Measurements from ENCODE around the gene NCKAP5.

The NCKAP5 gene

GRCh38 chr2:133253793-133254192 is 314.5 kb downstream of the NCKAP5 start:
- no peak overlapping the region for H3K4me3 Mint-ChIP-seq
- no peak for DNase-seq (ENCODE audit: low spot score)
- no peaks in the 10 kb centered on the region for H3K4me1 Mint-ChIP-seq (ENCODE audit: low read depth)
- H3K9me3 Mint-ChIP-seq = no peaks in the 10 kb centered on the region
- no peaks in the 10 kb centered on the region for H3K27me3 Mint-ChIP-seq (ENCODE audit: low read depth)
- H3K36me3 Mint-ChIP-seq (ENCODE audit: low read depth) = no peaks in the 10 kb centered on the region
- no peak overlapping the region for H3K27ac Mint-ChIP-seq

DNA sequence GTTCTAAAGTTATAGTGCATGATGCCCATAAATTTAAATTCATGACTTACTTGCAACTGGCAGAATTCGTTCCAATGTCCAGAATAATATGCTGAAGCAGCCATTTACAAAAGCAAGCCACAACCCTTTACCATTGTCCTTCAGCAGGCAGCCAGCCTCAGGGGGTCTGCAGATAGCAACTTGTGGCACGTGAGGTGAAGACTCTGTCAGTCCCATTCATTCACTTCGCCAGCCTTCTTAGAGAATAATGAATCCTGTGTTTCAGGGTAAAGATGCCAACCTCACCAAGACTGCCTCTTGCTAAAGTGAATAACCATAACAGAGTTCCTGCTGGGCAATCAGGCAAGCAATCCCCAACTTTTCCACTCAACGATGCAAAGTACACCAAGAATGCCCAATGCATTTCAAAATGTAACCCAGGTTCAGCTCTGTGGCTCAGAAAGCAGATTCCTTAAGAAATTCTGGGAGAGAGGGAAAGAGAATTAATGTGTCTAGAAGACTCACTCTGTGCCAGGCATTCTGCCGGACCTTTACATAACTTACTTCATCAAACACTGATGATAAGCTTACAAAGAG is 315.4 kb downstream of the NCKAP5 start:
- H3K4me1 Mint-ChIP-seq (ENCODE audit: low read depth) = no peaks in the 10 kb centered on the region
- H3K4me3 Mint-ChIP-seq = no peak overlapping the region
- H3K27me3 Mint-ChIP-seq (ENCODE audit: low read depth) = no peaks in the 10 kb centered on the region
- no peaks in the 10 kb centered on the region for H3K9me3 Mint-ChIP-seq
- DNase-seq (ENCODE audit: low spot score) = no peak
- H3K36me3 Mint-ChIP-seq (ENCODE audit: low read depth) = no peaks in the 10 kb centered on the region
- no peak overlapping the region for H3K27ac Mint-ChIP-seq

- H3K9me3 Mint-ChIP-seq = no peaks in the 10 kb centered on the region
- no peaks in the 10 kb centered on the region for H3K36me3 Mint-ChIP-seq (ENCODE audit: low read depth)
- H3K4me1 Mint-ChIP-seq (ENCODE audit: low read depth) = no peaks in the 10 kb centered on the region
- H3K27me3 Mint-ChIP-seq (ENCODE audit: low read depth) = no peaks in the 10 kb centered on the region
- no peak overlapping the region for H3K4me3 Mint-ChIP-seq
- DNase-seq (ENCODE audit: low spot score) = no peak
- H3K27ac Mint-ChIP-seq = no peak overlapping the region
Measured at GRCh38 chr2:133249362-133249761, 318.9 kb downstream of the NCKAP5 start.

GRCh38 chr2:133248264-133248663 is 320.0 kb downstream of the NCKAP5 start:
- Mint-ChIP-seq H3K36me3 (ENCODE audit: low read depth) (no peaks in the 10 kb centered on the region), H3K27me3 (ENCODE audit: low read depth) (no peaks in the 10 kb centered on the region), H3K9me3 (no peaks in the 10 kb centered on the region), H3K27ac (no peak overlapping the region), H3K4me3 (no peak overlapping the region), H3K4me1 (ENCODE audit: low read depth) (no peaks in the 10 kb centered on the region)
- no peak for DNase-seq (ENCODE audit: low spot score)

- Mint-ChIP-seq H3K4me1 (ENCODE audit: low read depth) (no peaks in the 10 kb centered on the region), H3K27me3 (ENCODE audit: low read depth) (no peaks in the 10 kb centered on the region), H3K9me3 (no peaks in the 10 kb centered on the region), H3K4me3 (no peak overlapping the region), H3K36me3 (ENCODE audit: low read depth) (no peaks in the 10 kb centered on the region), H3K27ac (no peak overlapping the region)
- no peak for DNase-seq (ENCODE audit: low spot score)
Measured at GRCh38 chr2:133247631-133248030, 320.6 kb downstream of the NCKAP5 start.

DNA sequence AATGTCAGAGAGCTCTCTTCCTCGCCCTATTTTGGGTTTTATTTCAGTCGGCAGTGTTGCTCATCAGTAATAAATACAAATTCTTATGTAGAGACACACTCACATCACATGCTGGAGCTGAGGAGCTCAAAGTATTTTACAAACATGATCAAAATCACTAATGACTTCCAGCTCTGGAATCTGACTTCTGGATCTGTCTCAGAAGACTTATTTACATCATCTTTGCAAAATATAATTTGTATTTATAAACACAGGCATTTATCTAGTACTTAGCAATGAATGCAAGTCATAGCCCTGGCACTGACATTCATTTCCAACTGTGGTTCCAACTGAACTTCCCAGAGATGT is 327.1 kb downstream of the NCKAP5 start:
- H3K9me3 Mint-ChIP-seq = no peaks in the 10 kb centered on the region
- no peak for DNase-seq (ENCODE audit: low spot score)
- no peak overlapping the region for H3K4me3 Mint-ChIP-seq
- no peaks in the 10 kb centered on the region for H3K36me3 Mint-ChIP-seq (ENCODE audit: low read depth)
- no peaks in the 10 kb centered on the region for H3K27me3 Mint-ChIP-seq (ENCODE audit: low read depth)
- H3K27ac Mint-ChIP-seq = no peak overlapping the region
- H3K4me1 Mint-ChIP-seq (ENCODE audit: low read depth) = no peaks in the 10 kb centered on the region

DNA sequence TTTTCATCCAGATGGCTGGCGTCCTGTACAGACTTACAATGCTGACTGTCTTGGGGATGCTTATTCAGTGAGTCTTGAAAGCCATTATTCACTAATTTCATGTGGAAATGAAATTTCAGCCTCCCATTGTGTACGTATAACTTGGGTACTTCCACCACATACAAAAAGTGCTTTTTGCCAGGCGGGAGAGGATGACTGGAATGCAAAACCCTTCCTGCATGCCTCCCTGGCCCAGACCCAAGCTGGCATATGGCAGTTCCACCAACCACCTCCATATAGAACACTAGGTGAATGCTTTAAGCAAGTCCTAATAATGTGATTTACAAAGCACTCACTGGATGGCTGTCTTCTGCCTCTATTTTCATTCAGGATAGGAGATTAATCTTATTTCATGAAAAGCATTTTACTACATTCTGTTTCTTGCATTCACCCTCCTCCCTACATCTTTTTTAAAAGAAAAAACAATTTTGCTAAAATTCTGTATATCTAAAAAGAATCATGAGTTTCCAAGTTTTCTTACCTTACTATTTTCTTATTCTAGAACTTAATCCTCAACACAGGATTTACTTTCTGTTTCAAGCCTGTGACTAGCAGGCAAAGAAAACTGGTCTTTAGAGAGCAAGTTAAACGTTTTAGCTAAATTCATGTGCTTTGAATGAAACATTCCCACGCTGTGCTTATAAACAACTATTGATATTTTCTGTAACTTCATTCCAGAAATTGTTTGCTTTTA is 327.6 kb downstream of the NCKAP5 start:
- Mint-ChIP-seq H3K27ac (no peak overlapping the region), H3K9me3 (no peaks in the 10 kb centered on the region), H3K27me3 (ENCODE audit: low read depth) (no peaks in the 10 kb centered on the region), H3K4me3 (no peak overlapping the region), H3K36me3 (ENCODE audit: low read depth) (no peaks in the 10 kb centered on the region), H3K4me1 (ENCODE audit: low read depth) (no peaks in the 10 kb centered on the region)
- DNase-seq (ENCODE audit: low spot score) = no peak

DNA sequence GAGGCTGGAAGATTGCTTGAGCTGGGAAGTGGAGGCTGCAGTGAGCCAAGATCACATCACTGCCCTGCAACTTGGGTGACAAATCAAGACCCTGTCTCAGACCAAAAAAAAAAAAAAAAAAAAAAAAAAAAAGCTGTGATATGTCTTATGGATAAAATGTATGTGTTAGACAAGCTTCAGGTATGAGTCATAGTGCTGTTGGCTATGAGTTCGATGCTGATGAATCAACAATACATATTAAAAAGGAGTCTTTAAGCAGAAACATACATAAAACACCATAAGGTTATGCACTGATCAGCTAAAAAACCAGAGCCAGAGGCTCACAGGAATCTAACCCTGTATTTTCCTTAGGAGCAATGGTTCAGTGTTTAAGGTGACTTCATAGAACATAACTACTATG is 332.3 kb downstream of the NCKAP5 start:
- Mint-ChIP-seq H3K4me1 (ENCODE audit: low read depth) (no peaks in the 10 kb centered on the region), H3K27ac (no peak overlapping the region), H3K27me3 (ENCODE audit: low read depth) (no peaks in the 10 kb centered on the region), H3K9me3 (no peaks in the 10 kb centered on the region), H3K36me3 (ENCODE audit: low read depth) (no peaks in the 10 kb centered on the region), H3K4me3 (no peak overlapping the region)
- no peak for DNase-seq (ENCODE audit: low spot score)

DNA sequence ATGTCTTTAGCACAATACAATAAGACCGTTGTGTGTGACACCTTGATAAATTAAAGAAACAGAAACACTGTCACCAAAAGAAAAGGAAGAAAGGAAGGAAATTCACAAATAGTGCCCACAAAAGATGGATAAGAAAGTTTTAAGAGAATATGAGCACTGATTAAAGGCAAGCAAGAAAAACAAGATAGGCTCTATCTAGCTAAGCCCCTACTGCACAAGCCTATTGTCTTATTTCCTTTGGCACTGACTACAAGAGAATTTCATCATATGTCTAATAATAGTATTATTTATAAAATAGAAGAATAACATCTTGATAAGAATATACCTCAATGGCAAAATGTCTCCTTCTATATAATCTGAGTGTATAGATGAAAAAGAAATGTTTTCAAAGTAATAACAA is 335.7 kb downstream of the NCKAP5 start:
- Mint-ChIP-seq H3K27me3 (ENCODE audit: low read depth) (no peaks in the 10 kb centered on the region), H3K36me3 (ENCODE audit: low read depth) (no peaks in the 10 kb centered on the region), H3K4me3 (no peak overlapping the region), H3K4me1 (ENCODE audit: low read depth) (no peaks in the 10 kb centered on the region), H3K9me3 (no peaks in the 10 kb centered on the region), H3K27ac (no peak overlapping the region)
- no peak for DNase-seq (ENCODE audit: low spot score)

- Mint-ChIP-seq H3K27ac (no peak overlapping the region), H3K4me3 (no peak overlapping the region), H3K9me3 (no peaks in the 10 kb centered on the region), H3K27me3 (ENCODE audit: low read depth) (no peaks in the 10 kb centered on the region), H3K4me1 (ENCODE audit: low read depth) (no peaks in the 10 kb centered on the region), H3K36me3 (ENCODE audit: low read depth) (no peaks in the 10 kb centered on the region)
- no peak for DNase-seq (ENCODE audit: low spot score)
Measured at GRCh38 chr2:133231264-133231663, 337.0 kb downstream of the NCKAP5 start.

GRCh38 chr2:133229974-133230373 is 338.3 kb downstream of the NCKAP5 start:
- Mint-ChIP-seq H3K27me3 (ENCODE audit: low read depth) (no peaks in the 10 kb centered on the region), H3K4me3 (no peak overlapping the region), H3K36me3 (ENCODE audit: low read depth) (no peaks in the 10 kb centered on the region), H3K9me3 (no peaks in the 10 kb centered on the region), H3K4me1 (ENCODE audit: low read depth) (no peaks in the 10 kb centered on the region), H3K27ac (no peak overlapping the region)
- DNase-seq (ENCODE audit: low spot score) = no peak

- H3K36me3 Mint-ChIP-seq (ENCODE audit: low read depth) = no peaks in the 10 kb centered on the region
- no peak for DNase-seq (ENCODE audit: low spot score)
- H3K4me3 Mint-ChIP-seq = no peak overlapping the region
- no peak overlapping the region for H3K27ac Mint-ChIP-seq
- no peaks in the 10 kb centered on the region for H3K4me1 Mint-ChIP-seq (ENCODE audit: low read depth)
- no peaks in the 10 kb centered on the region for H3K27me3 Mint-ChIP-seq (ENCODE audit: low read depth)
- H3K9me3 Mint-ChIP-seq = no peaks in the 10 kb centered on the region
Measured at GRCh38 chr2:133223226-133223625, 345.0 kb downstream of the NCKAP5 start.

- DNase-seq (ENCODE audit: low spot score) = no peak
- Mint-ChIP-seq H3K27ac (no peak overlapping the region), H3K4me1 (ENCODE audit: low read depth) (no peaks in the 10 kb centered on the region), H3K36me3 (ENCODE audit: low read depth) (no peaks in the 10 kb centered on the region), H3K27me3 (ENCODE audit: low read depth) (no peaks in the 10 kb centered on the region), H3K9me3 (no peaks in the 10 kb centered on the region), H3K4me3 (no peak overlapping the region)
Measured at GRCh38 chr2:133221398-133221797, 346.9 kb downstream of the NCKAP5 start.

DNA sequence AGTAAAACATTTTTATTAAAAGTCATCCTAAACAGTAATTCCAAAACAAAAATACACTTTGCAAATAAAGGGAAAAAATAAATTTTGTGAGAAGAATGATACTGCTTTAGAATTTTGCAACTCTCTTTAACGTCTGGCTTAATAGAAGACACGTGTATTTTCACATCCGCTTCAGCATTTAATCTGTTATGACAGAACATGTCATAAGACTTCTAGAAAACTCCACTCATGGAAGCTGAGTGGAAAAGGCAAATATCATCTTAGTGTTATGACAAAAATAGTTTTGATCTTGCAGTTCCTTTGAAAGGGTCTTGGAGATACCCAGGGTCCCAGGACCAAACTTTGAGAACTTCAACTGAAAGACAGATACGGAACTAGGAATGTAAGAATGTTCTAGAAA is 350.1 kb downstream of the NCKAP5 start:
- Mint-ChIP-seq H3K27ac (no peak overlapping the region), H3K27me3 (ENCODE audit: low read depth) (no peaks in the 10 kb centered on the region), H3K36me3 (ENCODE audit: low read depth) (no peaks in the 10 kb centered on the region), H3K4me1 (ENCODE audit: low read depth) (no peaks in the 10 kb centered on the region), H3K4me3 (no peak overlapping the region), H3K9me3 (no peaks in the 10 kb centered on the region)
- no peak for DNase-seq (ENCODE audit: low spot score)

- Mint-ChIP-seq H3K27ac (no peak overlapping the region), H3K4me1 (ENCODE audit: low read depth) (no peaks in the 10 kb centered on the region), H3K9me3 (no peaks in the 10 kb centered on the region)
Measured at GRCh38 chr2:133215477-133215876, 352.8 kb downstream of the NCKAP5 start.

More at GRCh38 chr2:133215477-133215876, 352.8 kb downstream of the NCKAP5 start:
- no peaks in the 10 kb centered on the region for H3K36me3 Mint-ChIP-seq (ENCODE audit: low read depth)
- H3K27me3 Mint-ChIP-seq (ENCODE audit: low read depth) = no peaks in the 10 kb centered on the region
- DNase-seq (ENCODE audit: low spot score) = no peak
- H3K4me3 Mint-ChIP-seq = no peak overlapping the region
